Fibroblast of mammary gland (primary cell): ENCODE results near the gene CEMP1.

ENCODE experiments used
- DNase-seq: peaks from one replicate; pipeline ENCODE4 v3.0.0-alpha.2; 2010; ENCODE audit warnings: low read depth
- H3K4me3 ChIP-seq: 2 replicates; pipeline ENCODE4 v1.5.1; 2011; ENCODE audit warnings: low read depth, mild to moderate bottlenecking, low read length, moderate library complexity; ENCODE audit not compliant: control insufficient read depth
- TF ChIP-seq, protein P1 (sequence below): conservative IDR thresholded peaks from 2 replicates; pipeline ENCODE4 v1.5.1; 2011; ENCODE audit warnings: low read depth, low read length, inconsistent platforms; ENCODE audit not compliant: control insufficient read depth, insufficient read depth

CEMP1 gene

DNA sequence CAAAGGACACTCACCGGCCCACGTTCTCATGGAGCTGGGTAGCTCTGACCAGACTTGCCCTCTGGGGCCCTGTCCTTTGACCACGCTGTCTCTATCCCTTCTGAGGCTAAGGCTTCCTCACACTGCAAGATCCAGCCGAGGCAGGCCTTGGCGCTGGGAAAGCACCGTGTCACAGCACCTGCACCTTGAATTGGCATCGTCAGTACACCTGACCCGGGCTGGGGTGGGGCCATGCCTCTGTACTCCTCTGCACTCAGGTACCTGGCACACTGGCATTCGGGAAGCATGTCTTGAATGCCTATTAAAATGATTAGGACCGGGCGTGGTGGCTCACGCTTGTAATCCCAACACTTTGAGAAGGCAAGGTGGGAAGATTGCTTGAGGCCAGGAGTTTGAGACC, 50.3 kb downstream of the CEMP1 start:
- DNase-seq, result no peak
- H3K4me3 ChIP-seq, result no peak overlapping the region
- TF ChIP-seq, protein P1, sequence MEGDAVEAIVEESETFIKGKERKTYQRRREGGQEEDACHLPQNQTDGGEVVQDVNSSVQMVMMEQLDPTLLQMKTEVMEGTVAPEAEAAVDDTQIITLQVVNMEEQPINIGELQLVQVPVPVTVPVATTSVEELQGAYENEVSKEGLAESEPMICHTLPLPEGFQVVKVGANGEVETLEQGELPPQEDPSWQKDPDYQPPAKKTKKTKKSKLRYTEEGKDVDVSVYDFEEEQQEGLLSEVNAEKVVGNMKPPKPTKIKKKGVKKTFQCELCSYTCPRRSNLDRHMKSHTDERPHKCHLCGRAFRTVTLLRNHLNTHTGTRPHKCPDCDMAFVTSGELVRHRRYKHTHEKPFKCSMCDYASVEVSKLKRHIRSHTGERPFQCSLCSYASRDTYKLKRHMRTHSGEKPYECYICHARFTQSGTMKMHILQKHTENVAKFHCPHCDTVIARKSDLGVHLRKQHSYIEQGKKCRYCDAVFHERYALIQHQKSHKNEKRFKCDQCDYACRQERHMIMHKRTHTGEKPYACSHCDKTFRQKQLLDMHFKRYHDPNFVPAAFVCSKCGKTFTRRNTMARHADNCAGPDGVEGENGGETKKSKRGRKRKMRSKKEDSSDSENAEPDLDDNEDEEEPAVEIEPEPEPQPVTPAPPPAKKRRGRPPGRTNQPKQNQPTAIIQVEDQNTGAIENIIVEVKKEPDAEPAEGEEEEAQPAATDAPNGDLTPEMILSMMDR, result no peak
